A673 (cell line): ENCODE results near the gene OBSCN. TPM values are rescaled to one million over a fixed set of nuclear protein-coding genes. Genes with fewer than 3 reads are reported as not detected.

Source experiments
- BruUV-seq: library from RNA; stranded (reverse); fragments of 400-500 nt; replicated peaks from 2 replicates; lab custom pipeline; 2021; lab: Mats Ljungman, UMichigan
- CTCF ChIA-PET: fragments of 300-600 bp; sonication (Branson Sonifier 250); formaldehyde crosslinking; loops from one replicate; lab custom pipeline; 2022; ENCODE audit warnings: antibody characterized with exemption; lab: Charles Lee
- POLR2A ChIA-PET: fragments of 300-600 bp; sonication (Branson Sonifier 250); formaldehyde crosslinking; loops from one replicate; lab custom pipeline; 2022; ENCODE audit warnings: antibody characterized with exemption; ENCODE audit not compliant: low non-redundant PET; lab: Charles Lee
- DNase-seq: peaks from one replicate; pipeline ENCODE4 v3.0.0-alpha.2; 2015; ENCODE audit warnings: low spot score
- H3K27ac ChIP-seq: fragments of 200-600 bp; sonication (generic); 2 replicates; pipeline ENCODE4 v1.5.1; 2016; ENCODE audit warnings: mixed run types, low read depth, mild to moderate bottlenecking, mixed read lengths, antibody characterized with exemption, low read length; ENCODE audit not compliant: poor library complexity, severe bottlenecking
- H3K27me3 ChIP-seq: fragments of 200-600 bp; sonication (generic); replicated peaks from 2 replicates; pipeline ENCODE4 v1.6.1; 2017; ENCODE audit warnings: mixed run types, low read depth, mild to moderate bottlenecking, mixed read lengths, antibody characterized with exemption, low read length; ENCODE audit not compliant: insufficient read depth, poor library complexity
- H3K36me3 ChIP-seq: fragments of 200-600 bp; sonication (generic); 2 replicates; pipeline ENCODE4 v1.6.1; 2016; ENCODE audit warnings: mixed run types, mild to moderate bottlenecking, mixed read lengths, antibody characterized with exemption, low read length; ENCODE audit not compliant: insufficient read depth, poor library complexity, severe bottlenecking
- H3K4me1 ChIP-seq: fragments of 200-600 bp; sonication (generic); 2 replicates; pipeline ENCODE4 v1.6.1; 2017; ENCODE audit warnings: mixed run types, mild to moderate bottlenecking, mixed read lengths, antibody characterized with exemption, low read length; ENCODE audit not compliant: insufficient read depth, poor library complexity, severe bottlenecking
- H3K4me3 ChIP-seq: fragments of 200-600 bp; sonication (generic); 2 replicates; pipeline ENCODE4 v1.5.1; 2016; ENCODE audit warnings: low read depth, mixed run types, mild to moderate bottlenecking, mixed read lengths, low read length; ENCODE audit not compliant: poor library complexity, severe bottlenecking
- H3K9me3 ChIP-seq: fragments of 200-600 bp; sonication (generic); 2 replicates; pipeline ENCODE4 v1.6.1; 2016; ENCODE audit warnings: mixed run types, low read depth, mild to moderate bottlenecking, mixed read lengths, antibody characterized with exemption, low read length; ENCODE audit not compliant: poor library complexity, severe bottlenecking
- EZH2 ChIP-seq: fragments of 200-600 bp; sonication (generic); IDR thresholded peaks from 2 replicates; pipeline ENCODE4 v1.6.1; 2017; ENCODE audit warnings: borderline replicate concordance, low read depth, mild to moderate bottlenecking, mixed read lengths, antibody characterized with exemption, low read length; ENCODE audit not compliant: poor library complexity, severe bottlenecking
- intact Hi-C: fragments of 100-400 bp; cut with micrococcal nuclease; formaldehyde crosslinking; loops from one replicate; pipeline ENCODE4 v1.10.0; 2022; ENCODE audit not compliant: unreplicated experiment
- total RNA-seq: library from RNA; stranded (reverse); gene quantifications from 2 replicates; pipeline ENCODE4 v1.2.3, GENCODE V29; 2021
- TF ChIP-seq, protein P1 (sequence below): fragments of 300-800, 200-600 bp; sonication (generic); conservative IDR thresholded peaks from 2 replicates; pipeline ENCODE4 v1.5.1; 2017; ENCODE audit warnings: low read depth, mild to moderate bottlenecking, antibody characterized with exemption, low read length, moderate library complexity, mixed read lengths

Gene OBSCN
- total RNA-seq, 1 experiment from 2014 or later: 37.7 TPM

GRCh38 chr1:228372183-228373003, 164.5 kb downstream of the OBSCN start:
- Histone ChIP-seq H3K36me3 (no peaks in the 10 kb centered on the region), H3K27me3 (no peaks in the 10 kb centered on the region), H3K4me3 (no peak overlapping the region), H3K9me3 (no peaks in the 10 kb centered on the region), H3K4me1 (no peaks in the 10 kb centered on the region), H3K27ac (no peak overlapping the region)
- ChIA-PET POLR2A (no interaction called here), CTCF (no interaction called here)
- DNase-seq: no peak
- no TSS peak for BruUV-seq
- intact Hi-C loops: no loop called here
- TF ChIP-seq, protein P1, sequence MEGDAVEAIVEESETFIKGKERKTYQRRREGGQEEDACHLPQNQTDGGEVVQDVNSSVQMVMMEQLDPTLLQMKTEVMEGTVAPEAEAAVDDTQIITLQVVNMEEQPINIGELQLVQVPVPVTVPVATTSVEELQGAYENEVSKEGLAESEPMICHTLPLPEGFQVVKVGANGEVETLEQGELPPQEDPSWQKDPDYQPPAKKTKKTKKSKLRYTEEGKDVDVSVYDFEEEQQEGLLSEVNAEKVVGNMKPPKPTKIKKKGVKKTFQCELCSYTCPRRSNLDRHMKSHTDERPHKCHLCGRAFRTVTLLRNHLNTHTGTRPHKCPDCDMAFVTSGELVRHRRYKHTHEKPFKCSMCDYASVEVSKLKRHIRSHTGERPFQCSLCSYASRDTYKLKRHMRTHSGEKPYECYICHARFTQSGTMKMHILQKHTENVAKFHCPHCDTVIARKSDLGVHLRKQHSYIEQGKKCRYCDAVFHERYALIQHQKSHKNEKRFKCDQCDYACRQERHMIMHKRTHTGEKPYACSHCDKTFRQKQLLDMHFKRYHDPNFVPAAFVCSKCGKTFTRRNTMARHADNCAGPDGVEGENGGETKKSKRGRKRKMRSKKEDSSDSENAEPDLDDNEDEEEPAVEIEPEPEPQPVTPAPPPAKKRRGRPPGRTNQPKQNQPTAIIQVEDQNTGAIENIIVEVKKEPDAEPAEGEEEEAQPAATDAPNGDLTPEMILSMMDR: no peak
- TF ChIP-seq EZH2: no peak

GRCh38 chr1:228373004-228373680, 165.3 kb downstream of the OBSCN start:
- Histone ChIP-seq H3K27ac (no peak overlapping the region), H3K27me3 (no peaks in the 10 kb centered on the region), H3K9me3 (no peaks in the 10 kb centered on the region), H3K36me3 (no peaks in the 10 kb centered on the region), H3K4me3 (no peak overlapping the region), H3K4me1 (no peaks in the 10 kb centered on the region)
- TF ChIP-seq, protein P1: no peak
- TF ChIP-seq EZH2: no peak
- ChIA-PET POLR2A (no interaction called here), CTCF (no interaction called here)
- no peak for DNase-seq
- intact Hi-C loops: no loop called here
- no TSS peak for BruUV-seq

DNA sequence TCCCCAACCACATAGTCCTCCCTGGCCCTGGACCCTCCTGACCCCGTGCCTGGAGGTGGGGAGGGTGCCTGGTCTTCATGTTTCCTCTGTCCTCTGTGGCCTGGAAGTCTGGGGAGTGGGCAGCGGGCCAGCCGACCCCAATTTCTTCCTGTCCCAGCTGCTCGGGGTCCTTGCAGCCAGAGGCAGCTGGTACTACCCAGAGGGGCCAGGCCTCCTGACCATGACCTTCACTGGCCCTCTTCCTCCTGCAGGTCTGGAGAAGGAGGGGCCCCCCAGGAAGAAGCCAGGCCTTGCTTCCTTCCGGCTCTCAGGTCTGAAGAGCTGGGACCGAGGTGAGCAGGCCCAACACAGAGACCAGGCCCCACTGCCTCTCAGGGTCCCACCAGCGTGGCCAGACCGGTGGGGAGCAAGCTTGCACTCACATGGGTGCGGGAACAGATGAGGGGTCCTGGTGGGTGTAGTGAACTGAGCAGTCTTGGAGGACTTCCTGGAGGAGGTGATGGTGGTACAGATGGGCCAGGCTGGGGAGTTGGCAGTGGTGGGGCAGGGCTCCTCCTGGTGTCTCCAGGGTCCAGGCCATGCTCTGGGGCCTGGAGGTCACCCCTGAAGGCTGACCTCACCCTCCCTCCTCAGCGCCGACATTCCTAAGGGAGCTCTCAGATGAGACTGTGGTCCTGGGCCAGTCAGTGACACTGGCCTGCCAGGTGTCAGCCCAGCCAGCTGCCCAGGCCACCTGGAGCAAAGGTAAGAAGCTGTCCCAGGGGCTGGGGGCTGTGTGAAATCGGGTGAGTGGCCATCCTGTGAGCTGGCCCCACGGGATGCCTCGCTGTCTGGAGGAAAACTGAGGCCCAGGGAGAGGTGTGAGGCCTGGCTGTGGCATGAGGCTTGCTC, 166.1 kb downstream of the OBSCN start:
- Histone ChIP-seq H3K4me1 (peaks cover under 1% of the 10 kb centered on the region), H3K27ac (no peak overlapping the region), H3K27me3 (no peaks in the 10 kb centered on the region), H3K36me3 (no peaks in the 10 kb centered on the region), H3K4me3 (no peak overlapping the region), H3K9me3 (no peaks in the 10 kb centered on the region)
- ChIA-PET CTCF (no interaction called here), POLR2A (no interaction called here)
- no peak for DNase-seq
- no TSS peak for BruUV-seq
- intact Hi-C loops: no loop called here
- TF ChIP-seq, protein P1: no peak
- no peak for TF ChIP-seq EZH2
